ENCODE measurements around the gene CARD9. TPM values are rescaled to one million over a fixed set of nuclear protein-coding genes. Genes with fewer than 3 reads are reported as not detected.

The CARD9 gene
- total and polyA plus RNA-seq, 2 of the 4 experiments (the other 2 are of a cell fraction) = 0.36 to 1.9 TPM

GRCh38 chr9:136330406-136330990 is 43.0 kb downstream of the CARD9 start:
- Histone ChIP-seq H3K56ac (ENCODE audit: extremely low read depth, insufficient read depth, low read length) (no peak overlapping the region), H3K23ac (ENCODE audit: low read depth, low read length) (peak overlapping the region; percentile 43; the same call in 1 of the 2 replicates), H3K14ac (replicated peaks; ENCODE audit: low read depth, low read length) (no peak overlapping the region), H2AK9ac (replicated peaks; ENCODE audit: low read depth, low read length, poor library complexity) (no peak overlapping the region), H2BK120ac (ENCODE audit: low read depth, low read length) (no peak overlapping the region), H3K9me3 (ENCODE audit: control insufficient read depth, insufficient read depth, low read length) (no peaks in the 10 kb centered on the region), H3K18ac (ENCODE audit: low read depth, low read length) (no peak overlapping the region), H3K27me3 (ENCODE audit: control insufficient read depth, insufficient read depth, low read length) (no peaks in the 10 kb centered on the region), H2AK5ac (ENCODE audit: low read depth, low read length) (no peak overlapping the region), H4K91ac (ENCODE audit: insufficient read depth, low read depth, low read length) (no peak overlapping the region), H3K4me2 (ENCODE audit: low read depth, low read length) (peak overlapping the region; percentile 19; the same call in 1 of the 2 replicates), H4K20me1 (ENCODE audit: insufficient read depth, low read length) (peaks cover 72% of the 10 kb centered on the region), H4K8ac (ENCODE audit: low read depth in 2 of 2, low read length in 2 of 2) (no peak overlapping the region), H4K5ac (ENCODE audit: low read depth, low read length) (no peak overlapping the region), H3K79me1 (ENCODE audit: low read depth in 1 of 2, low read length in 2 of 2) (peaks cover 1 to 49% of the 10 kb centered on the region in 2 experiments; a peak in 2 of 4 replicates), H3K9ac (ENCODE audit: low read depth, low read length) (no peak overlapping the region; the same call in 1 of the 2 replicates), H3K4me1 (ENCODE audit: control insufficient read depth, insufficient read depth, low read length) (peaks cover 32% of the 10 kb centered on the region), H2BK20ac (ENCODE audit: low read depth, low read length) (no peak overlapping the region), H3K27ac (ENCODE audit: insufficient read depth, low read length) (peak overlapping the region; percentile 18), H3K36me3 (ENCODE audit: control insufficient read depth, insufficient read depth, low read length) (peaks cover 35% of the 10 kb centered on the region; the same call in 1 of the 2 replicates), H3K4ac (ENCODE audit: low read depth, low read length) (no peak overlapping the region), H2BK15ac (ENCODE audit: low read depth, low read length) (no peak overlapping the region), H3K4me3 (ENCODE audit: insufficient read depth, low read depth, low read length) (no peak overlapping the region), H3K9me1 (ENCODE audit: insufficient read depth, low read length) (peaks cover 3% of the 10 kb centered on the region), H2AFZ (replicated peaks; ENCODE audit: low read length, poor library complexity) (no peak overlapping the region), H2BK5ac (ENCODE audit: low read depth, low read length, poor library complexity, severe bottlenecking) (no peak overlapping the region)
- DNase-seq (no peak), ATAC-seq (ENCODE audit: low read depth) (no peak)
- CTCF ChIA-PET = no interaction called here
- intact Hi-C loops (cut with micrococcal nuclease) = no loop called here
- BruUV-seq (replicated peaks) = no TSS peak
- 90% methylated on average over 8 of the region's 14 CpGs; no CpG with 5 or more reads in 1 of the 2 experiments for WGBS, 2 experiments (ENCODE audit: extremely low coverage in 2 of 2, insufficient read length in 1 of 2)
- in situ Hi-C loops (cut with MboI; ENCODE audit: low sequenced_read_pairs) = no loop called here
- dilution Hi-C loops (cut with HindIII; ENCODE audit: low sequenced_read_pairs, unreplicated experiment) = no loop called here
- POLR2A ChIA-PET (ENCODE audit: unreplicated experiment) = no interaction called here
- TF ChIP-seq ELK1 (IDR thresholded peaks at IDR 0.05; ENCODE audit: borderline replicate concordance, low read depth, low read length) = no peak
- TF ChIP-seq BHLHE40 (IDR thresholded peaks at IDR 0.05; ENCODE audit: low read depth, low read length) = no peak
- no peak for TF ChIP-seq RFX5 (IDR thresholded peaks at IDR 0.05; ENCODE audit: low read depth, low read length)
- TF ChIP-seq MXI1 (IDR thresholded peaks at IDR 0.05; ENCODE audit: borderline replicate concordance, low read depth, low read length) = no peak
- TF ChIP-seq RCOR1 (IDR thresholded peaks at IDR 0.05; ENCODE audit: insufficient replicate concordance, low read length) = no peak
- no peak for TF ChIP-seq CEBPB (IDR thresholded peaks at IDR 0.05; ENCODE audit: low read depth, low read length)
- no peak for TF ChIP-seq MAZ (IDR thresholded peaks at IDR 0.05; ENCODE audit: borderline replicate concordance, low read depth, low read length)
- no peak for TF ChIP-seq RAD21 (IDR thresholded peaks at IDR 0.05; ENCODE audit: low read length)
- no peak for TF ChIP-seq CTCF (conservative IDR thresholded peaks at IDR 0.05; ENCODE audit: low read depth, low read length)
- no peak for TF ChIP-seq USF2 (IDR thresholded peaks at IDR 0.05; ENCODE audit: low read depth, low read length)
- no peak for TF ChIP-seq CHD1 (IDR thresholded peaks at IDR 0.05; ENCODE audit: low read depth, low read length)
- no peak for TF ChIP-seq NFE2L2 (IDR thresholded peaks at IDR 0.05; ENCODE audit: low read depth, low read length)
- no peak for TF ChIP-seq FOS (IDR thresholded peaks at IDR 0.05; ENCODE audit: low read depth, low read length)
- TF ChIP-seq POLR2A (IDR thresholded peaks at IDR 0.05; ENCODE audit: low read depth, low read length) = no peak
- no peak for TF ChIP-seq SMC3 (IDR thresholded peaks at IDR 0.05; ENCODE audit: low read depth, low read length)
- TF ChIP-seq MAFK (IDR thresholded peaks at IDR 0.05; ENCODE audit: low read depth, low read length) = no peak

Data from IMR-90 (cell line).